Neural cell (in vitro differentiated cells): Measurements from ENCODE around the gene HPD.

Experiments used
- CTCF ChIP-seq: fragments of 450-650 bp; IDR thresholded peaks from 2 replicates; pipeline ENCODE4 v1.5.1; 2014; ENCODE audit warnings: antibody characterized with exemption, mild to moderate bottlenecking, moderate library complexity; ENCODE audit not compliant: poor library complexity, severe bottlenecking
- EP300 ChIP-seq: fragments of 450-650 bp; conservative IDR thresholded peaks from 2 replicates; pipeline ENCODE4 v1.6.1; 2014; ENCODE audit warnings: antibody characterized with exemption, mild to moderate bottlenecking, moderate library complexity; ENCODE audit not compliant: poor library complexity, severe bottlenecking
- POLR2AphosphoS5 ChIP-seq: IDR thresholded peaks from 2 replicates; pipeline ENCODE4 v1.6.1; 2012

- peak; percentile 64 for TF ChIP-seq CTCF
- no peak for TF ChIP-seq POLR2AphosphoS5
- no peak for TF ChIP-seq EP300
These were observed 46.3 kb downstream of the HPD start for GRCh38 chr12:121812320-121812871.
